Measurements from ENCODE around the gene PHF21B.

- TF ChIP-seq POLR2A (IDR thresholded peaks at IDR 0.05; ENCODE audit: control extremely low read depth in 1 of 2, low read depth in 2 of 2, low read length in 2 of 2) (no peak), EZH2 (IDR thresholded peaks at IDR 0.05; ENCODE audit: low read depth, low read length, severe bottlenecking) (no peak), EP300 (IDR thresholded peaks at IDR 0.05; ENCODE audit: borderline replicate concordance in 1 of 2, low read depth in 2 of 2, low read length in 2 of 2) (no peak), SP2 (IDR thresholded peaks at IDR 0.05; ENCODE audit: low read length) (no peak), POLR2AphosphoS5 (IDR thresholded peaks at IDR 0.05; ENCODE audit: low read depth, low read length) (no peak)
These were observed 10.3 kb upstream of the PHF21B start for GRCh38 chr22:45019861-45020655.

All from H1 (cell line).